HL-60 (cell line): Measurements from ENCODE around the gene SYT13.

Source experiments
- CTCF ChIP-seq: IDR thresholded peaks from one replicate; pipeline ENCODE4 v1.5.1; 2011; ENCODE audit warnings: low read length, control low read depth, inconsistent platforms; ENCODE audit not compliant: insufficient read depth
- POLR2AphosphoS5 ChIP-seq: IDR thresholded peaks from 2 replicates; pipeline ENCODE4 v1.6.1; 2012; ENCODE audit warnings: low read depth
- REST ChIP-seq: IDR thresholded peaks from 2 replicates; pipeline ENCODE4 v1.6.1; 2012; ENCODE audit warnings: low read depth; ENCODE audit not compliant: insufficient replicate concordance

- TF ChIP-seq CTCF (no peak), POLR2AphosphoS5 (no peak), REST (no peak)
These were observed 30.1 kb upstream of the SYT13 start for GRCh38 chr11:45316258-45316657.
